ENCODE results near the gene AGMO.

AGMO gene

DNA sequence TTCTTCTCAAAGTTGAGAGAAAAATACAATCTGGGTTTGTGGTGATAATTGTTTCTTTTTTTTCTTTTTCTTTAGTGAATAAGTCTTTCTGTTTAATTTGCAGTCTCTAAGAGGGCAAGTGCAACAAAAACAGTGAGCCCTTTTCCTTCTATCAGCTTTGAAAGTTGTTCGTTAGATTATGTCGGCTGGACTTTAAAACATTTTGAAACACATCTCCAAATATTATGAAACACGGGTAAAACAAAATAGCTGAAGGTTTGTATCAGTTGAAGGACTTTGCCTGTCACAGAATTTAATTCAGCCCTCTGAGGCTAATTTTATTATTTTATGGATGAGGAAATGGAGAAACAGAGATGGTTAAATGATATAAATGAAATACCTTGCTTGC lies 85.3 kb downstream of the AGMO start:
- no peaks in the 10 kb centered on the region for H3K9me2 ChIP-seq (replicated peaks; ENCODE audit: insufficient read depth, low read length)
- no peaks in the 10 kb centered on the region for H3K36me3 ChIP-seq (ENCODE audit: low read length)
- H3K4me3 ChIP-seq (ENCODE audit: insufficient read depth, low read length, poor library complexity, severe bottlenecking), result no peak overlapping the region
- no peaks in the 10 kb centered on the region for H3K9me3 ChIP-seq (ENCODE audit: insufficient read depth, low read length)
- H2AFZ ChIP-seq (ENCODE audit: low read depth, low read length, severe bottlenecking), result no peak overlapping the region
- H3K27ac ChIP-seq (ENCODE audit: low read depth, low read length), result no peak overlapping the region
- no peak overlapping the region for H3K4me2 ChIP-seq (ENCODE audit: low read depth, low read length, poor library complexity, severe bottlenecking)
- H3K79me2 ChIP-seq (ENCODE audit: insufficient read depth, low read length), result no peaks in the 10 kb centered on the region
- no peaks in the 10 kb centered on the region for H3F3A ChIP-seq (ENCODE audit: insufficient read depth)
- no peaks in the 10 kb centered on the region for H4K20me1 ChIP-seq (ENCODE audit: low read depth, low read length)
- no peak for TF ChIP-seq EZH2phosphoT487 (conservative IDR thresholded peaks at IDR 0.05; ENCODE audit: low read length)
- TF ChIP-seq, protein P1, sequence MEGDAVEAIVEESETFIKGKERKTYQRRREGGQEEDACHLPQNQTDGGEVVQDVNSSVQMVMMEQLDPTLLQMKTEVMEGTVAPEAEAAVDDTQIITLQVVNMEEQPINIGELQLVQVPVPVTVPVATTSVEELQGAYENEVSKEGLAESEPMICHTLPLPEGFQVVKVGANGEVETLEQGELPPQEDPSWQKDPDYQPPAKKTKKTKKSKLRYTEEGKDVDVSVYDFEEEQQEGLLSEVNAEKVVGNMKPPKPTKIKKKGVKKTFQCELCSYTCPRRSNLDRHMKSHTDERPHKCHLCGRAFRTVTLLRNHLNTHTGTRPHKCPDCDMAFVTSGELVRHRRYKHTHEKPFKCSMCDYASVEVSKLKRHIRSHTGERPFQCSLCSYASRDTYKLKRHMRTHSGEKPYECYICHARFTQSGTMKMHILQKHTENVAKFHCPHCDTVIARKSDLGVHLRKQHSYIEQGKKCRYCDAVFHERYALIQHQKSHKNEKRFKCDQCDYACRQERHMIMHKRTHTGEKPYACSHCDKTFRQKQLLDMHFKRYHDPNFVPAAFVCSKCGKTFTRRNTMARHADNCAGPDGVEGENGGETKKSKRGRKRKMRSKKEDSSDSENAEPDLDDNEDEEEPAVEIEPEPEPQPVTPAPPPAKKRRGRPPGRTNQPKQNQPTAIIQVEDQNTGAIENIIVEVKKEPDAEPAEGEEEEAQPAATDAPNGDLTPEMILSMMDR (IDR thresholded peaks at IDR 0.05; ENCODE audit: insufficient read depth, low read length, poor library complexity, severe bottlenecking), result no peak
- no peaks in the 10 kb centered on the region for H3K27me3 ChIP-seq (ENCODE audit: low read length)
- no peak overlapping the region for H3K9ac ChIP-seq (ENCODE audit: low read length)

DNA sequence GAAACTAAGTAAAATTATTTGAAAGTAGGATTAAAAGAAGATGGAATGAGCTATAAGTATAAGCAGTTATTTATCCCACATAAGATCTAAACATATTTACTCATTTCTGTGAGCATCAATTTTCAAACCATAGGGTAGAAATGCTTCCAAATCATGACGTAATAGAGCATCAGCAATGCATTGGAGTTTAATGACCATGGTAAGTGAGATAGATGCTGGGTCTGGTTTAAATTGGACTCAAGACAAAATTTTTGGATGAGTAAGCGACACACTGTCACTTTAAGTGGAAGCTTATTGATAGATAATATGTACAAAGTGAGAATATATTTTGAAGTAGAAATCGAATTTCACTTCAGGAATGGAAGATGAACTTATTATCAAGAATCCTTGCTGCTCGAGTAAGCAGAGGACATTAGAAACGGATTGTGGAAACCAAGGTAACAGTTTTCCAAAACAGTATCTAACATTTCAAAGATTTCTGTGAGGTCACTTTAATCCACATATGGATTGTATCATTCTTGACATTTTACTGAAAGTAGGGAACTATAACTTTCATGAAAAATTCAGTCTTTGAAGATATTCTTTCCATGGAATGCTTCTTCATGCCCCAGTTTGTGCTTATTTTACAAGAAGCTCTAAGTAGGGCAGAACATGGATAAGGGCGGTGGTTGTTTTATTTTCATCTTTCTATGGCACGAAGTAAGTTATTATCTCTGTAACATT lies 85.8 kb downstream of the AGMO start:
- Histone ChIP-seq H3K79me2 (ENCODE audit: insufficient read depth, low read length) (no peaks in the 10 kb centered on the region), H3K27ac (ENCODE audit: low read depth, low read length) (no peak overlapping the region), H4K20me1 (ENCODE audit: low read depth, low read length) (no peaks in the 10 kb centered on the region), H3K27me3 (ENCODE audit: low read length) (no peaks in the 10 kb centered on the region), H3K4me3 (ENCODE audit: insufficient read depth, low read length, poor library complexity, severe bottlenecking) (no peak overlapping the region), H2AFZ (ENCODE audit: low read depth, low read length, severe bottlenecking) (no peak overlapping the region), H3K4me2 (ENCODE audit: low read depth, low read length, poor library complexity, severe bottlenecking) (no peak overlapping the region), H3K9me3 (ENCODE audit: insufficient read depth, low read length) (no peaks in the 10 kb centered on the region), H3K36me3 (ENCODE audit: low read length) (no peaks in the 10 kb centered on the region), H3K9me2 (replicated peaks; ENCODE audit: insufficient read depth, low read length) (no peaks in the 10 kb centered on the region), H3F3A (ENCODE audit: insufficient read depth) (no peaks in the 10 kb centered on the region), H3K9ac (ENCODE audit: low read length) (no peak overlapping the region)
- TF ChIP-seq EZH2phosphoT487 (conservative IDR thresholded peaks at IDR 0.05; ENCODE audit: low read length), result no peak
- TF ChIP-seq, protein P1 (IDR thresholded peaks at IDR 0.05; ENCODE audit: insufficient read depth, low read length, poor library complexity, severe bottlenecking), result no peak

DNA sequence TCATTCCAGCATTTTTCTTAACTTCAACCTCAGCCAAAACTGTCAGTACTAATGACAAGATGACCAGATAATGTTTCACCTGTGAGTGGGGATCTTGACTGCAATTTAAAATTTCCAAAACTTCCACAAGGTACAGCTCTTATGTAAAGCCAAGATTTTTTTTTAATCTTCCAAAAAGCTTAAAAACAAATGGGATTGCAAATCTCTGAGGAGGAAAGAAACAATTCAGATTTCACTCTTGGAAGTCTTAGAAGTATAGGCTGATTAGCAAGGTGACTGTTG lies 90.2 kb downstream of the AGMO start:
- Histone ChIP-seq H3K4me2 (ENCODE audit: low read depth, low read length, poor library complexity, severe bottlenecking) (no peak overlapping the region), H3K79me2 (ENCODE audit: insufficient read depth, low read length) (no peaks in the 10 kb centered on the region), H3K27ac (ENCODE audit: low read depth, low read length) (no peak overlapping the region), H3K9ac (ENCODE audit: low read length) (no peak overlapping the region), H4K20me1 (ENCODE audit: low read depth, low read length) (no peaks in the 10 kb centered on the region), H3K36me3 (ENCODE audit: low read length) (no peaks in the 10 kb centered on the region; the same call in 1 of the 2 replicates), H2AFZ (ENCODE audit: low read depth, low read length, severe bottlenecking) (no peak overlapping the region), H3K4me3 (ENCODE audit: insufficient read depth, low read length, poor library complexity, severe bottlenecking) (no peak overlapping the region), H3K9me2 (replicated peaks; ENCODE audit: insufficient read depth, low read length) (no peaks in the 10 kb centered on the region), H3K9me3 (ENCODE audit: insufficient read depth, low read length) (no peaks in the 10 kb centered on the region), H3K27me3 (ENCODE audit: low read length) (no peaks in the 10 kb centered on the region), H3F3A (ENCODE audit: insufficient read depth) (no peaks in the 10 kb centered on the region)
- TF ChIP-seq, protein P1 (IDR thresholded peaks at IDR 0.05; ENCODE audit: insufficient read depth, low read length, poor library complexity, severe bottlenecking), result no peak
- no peak for TF ChIP-seq EZH2phosphoT487 (conservative IDR thresholded peaks at IDR 0.05; ENCODE audit: low read length)

Data from SU-DHL-6 (cell line).